ENCODE measurements around the gene GEMIN7. TPM values are rescaled to one million over a fixed set of nuclear protein-coding genes. Genes with fewer than 3 reads are reported as not detected.

GEMIN7 gene
- total and polyA plus RNA-seq, 4 experiments from 2014 or later = 15.9 to 75.3 (median 26.2) TPM

GRCh38 chr19:45070861-45071544 is 8.1 kb upstream of the GEMIN7 start:
- Mint-ChIP-seq H3K4me3 (no peak overlapping the region), H3K27me3 (no peaks in the 10 kb centered on the region), H3K27ac (peak overlapping the region in 1 of 7 donors; percentile 43), H3K4me1 (peaks cover 0 to 9% (median 4%) of the 10 kb centered on the region in 4 donors), H3K9me3 (no peaks in the 10 kb centered on the region), H3K36me3 (peaks cover 12 to 37% of the 10 kb centered on the region in 2 donors)
- ChIA-PET CTCF (ENCODE audit: partially characterized antibody) (no interaction called here), POLR2A (ENCODE audit: partially characterized antibody) (no interaction called here)
- peaks cover 12% of the 10 kb centered on the region for H3K4me1 ChIP-seq (ENCODE audit: insufficient read depth, low read length)
- H3K27ac ChIP-seq (ENCODE audit: low read depth, low read length) = no peak overlapping the region
- no peak overlapping the region for H3K4me3 ChIP-seq (ENCODE audit: low read length in 2 of 2)
- DNase-seq = peak in 1 of 5 donors; percentile 15
- no peaks in the 10 kb centered on the region for H3K9me3 ChIP-seq (ENCODE audit: control insufficient read depth in 1 of 2, low read length in 2 of 2)
- H3K27me3 ChIP-seq (ENCODE audit: insufficient read depth, low read length) = no peaks in the 10 kb centered on the region
- intact Hi-C loops (cut with micrococcal nuclease) = loop anchor here (10.0 kb wide), 1 partner anchor 116 kb away; the partner anchor contains the start of gene CLPTM1
- peaks cover 26% of the 10 kb centered on the region for H3K36me3 ChIP-seq (ENCODE audit: insufficient read depth, low read length)

- H3K4me3 Mint-ChIP-seq = no peak overlapping the region
- H3K4me1 Mint-ChIP-seq = peaks cover 1 to 11% (median 6%) of the 10 kb centered on the region in 4 donors
- peak overlapping the region in 1 of 7 donors; percentile 43 for H3K27ac Mint-ChIP-seq
- intact Hi-C loops (cut with micrococcal nuclease) = loop anchor here (10.0 kb wide), 1 partner anchor 117 kb away; the partner anchor contains the start of gene CLPTM1
- no peaks in the 10 kb centered on the region for H3K27me3 ChIP-seq (ENCODE audit: insufficient read depth, low read length)
- POLR2A ChIA-PET (ENCODE audit: partially characterized antibody) = no interaction called here
- no peaks in the 10 kb centered on the region for H3K9me3 ChIP-seq (ENCODE audit: control insufficient read depth in 1 of 2, low read length in 2 of 2)
- peaks cover 12 to 37% of the 10 kb centered on the region in 2 donors for H3K36me3 Mint-ChIP-seq
- H3K4me3 ChIP-seq (ENCODE audit: low read length in 2 of 2) = no peak overlapping the region
- CTCF ChIA-PET (ENCODE audit: partially characterized antibody) = interaction anchor here (0.8 kb wide), 1 partner anchor 15 kb away, joined by 3 read pairs; no protein-coding TSS in a partner anchor
- peaks cover 15% of the 10 kb centered on the region for H3K4me1 ChIP-seq (ENCODE audit: insufficient read depth, low read length)
- no peak overlapping the region for H3K27ac ChIP-seq (ENCODE audit: low read depth, low read length)
- peaks cover 26% of the 10 kb centered on the region for H3K36me3 ChIP-seq (ENCODE audit: insufficient read depth, low read length)
- no peaks in the 10 kb centered on the region for H3K9me3 Mint-ChIP-seq
- no peak for DNase-seq
- no peaks in the 10 kb centered on the region for H3K27me3 Mint-ChIP-seq
Observed at GRCh38 chr19:45071545-45071938, 7.5 kb upstream of the GEMIN7 start.

GRCh38 chr19:45071969-45072790 is 6.9 kb upstream of the GEMIN7 start:
- H3K36me3 ChIP-seq (ENCODE audit: insufficient read depth, low read length) = peaks cover 23% of the 10 kb centered on the region
- Mint-ChIP-seq H3K4me3 (peak overlapping the region in 1 of 8 donors; percentile 70), H3K27me3 (no peaks in the 10 kb centered on the region), H3K36me3 (peaks cover 12 to 32% of the 10 kb centered on the region in 2 donors), H3K4me1 (peaks cover 7 to 17% (median 12%) of the 10 kb centered on the region in 4 donors), H3K9me3 (no peaks in the 10 kb centered on the region), H3K27ac (peak overlapping the region in 5 of 7 donors; percentile 27 to 65 (median 53))
- intact Hi-C loops (cut with micrococcal nuclease) = loop anchor here (10.0 kb wide), 1 partner anchor 117 kb away; the partner anchor contains the start of gene CLPTM1
- no peak overlapping the region for H3K4me3 ChIP-seq (ENCODE audit: low read length in 2 of 2)
- DNase-seq = no peak
- CTCF ChIA-PET (ENCODE audit: partially characterized antibody) = interaction anchor here (0.8 to 1.7 kb wide), 3 partner anchors 12 to 15 kb away, joined by 3 to 5 read pairs (median 3); no protein-coding TSS in a partner anchor
- H3K27me3 ChIP-seq (ENCODE audit: insufficient read depth, low read length) = no peaks in the 10 kb centered on the region
- peaks cover 21% of the 10 kb centered on the region for H3K4me1 ChIP-seq (ENCODE audit: insufficient read depth, low read length)
- H3K9me3 ChIP-seq (ENCODE audit: control insufficient read depth in 1 of 2, low read length in 2 of 2) = no peaks in the 10 kb centered on the region
- no peak overlapping the region for H3K27ac ChIP-seq (ENCODE audit: low read depth, low read length)
- POLR2A ChIA-PET (ENCODE audit: partially characterized antibody) = interaction anchor here (0.7 kb wide), 2 partner anchors 10 to 99 kb away, joined by 3 read pairs; no protein-coding TSS in a partner anchor

GRCh38 chr19:45074744-45075300 is 4.2 kb upstream of the GEMIN7 start:
- peak in 1 of 5 donors; percentile 45 for DNase-seq
- no peaks in the 10 kb centered on the region for H3K27me3 Mint-ChIP-seq
- no peaks in the 10 kb centered on the region for H3K9me3 Mint-ChIP-seq
- no peaks in the 10 kb centered on the region for H3K9me3 ChIP-seq (ENCODE audit: control insufficient read depth in 1 of 2, low read length in 2 of 2)
- peaks cover 7 to 24% of the 10 kb centered on the region in 2 donors for H3K36me3 Mint-ChIP-seq
- H3K27ac Mint-ChIP-seq = peak overlapping the region; percentile 47 to 94 (median 71)
- no peaks in the 10 kb centered on the region for H3K27me3 ChIP-seq (ENCODE audit: insufficient read depth, low read length)
- H3K4me3 Mint-ChIP-seq = peak overlapping the region in 5 of 8 donors; percentile 34 to 73 (median 49)
- intact Hi-C loops (cut with micrococcal nuclease) = loop anchor here (5.0 to 10.0 kb wide), 2 partner anchors 73 to 120 kb away; partner anchors contain the start of genes CLPTM1 and RELB
- H3K4me1 ChIP-seq (ENCODE audit: insufficient read depth, low read length) = peaks cover 38% of the 10 kb centered on the region
- ChIA-PET CTCF (ENCODE audit: partially characterized antibody) (interaction anchor here (1.0 to 1.8 kb wide), 3 partner anchors 15 to 123 kb away, joined by 3 to 6 read pairs (median 3); no protein-coding TSS in a partner anchor), POLR2A (ENCODE audit: partially characterized antibody) (interaction anchor here (0.6 to 8.4 kb wide), 4 partner anchors 15 to 104 kb away, joined by 3 to 106 read pairs (median 4); partner anchors contain the start of genes BLOC1S3 and PPP1R37)
- H3K36me3 ChIP-seq (ENCODE audit: insufficient read depth, low read length) = peaks cover 8% of the 10 kb centered on the region
- peak overlapping the region; percentile 22 for H3K27ac ChIP-seq (ENCODE audit: low read depth, low read length)
- H3K4me3 ChIP-seq (ENCODE audit: low read length in 2 of 2) = no peak overlapping the region
- H3K4me1 Mint-ChIP-seq = peaks cover 16 to 38% (median 27%) of the 10 kb centered on the region in 4 donors

GRCh38 chr19:45075301-45076028 is 3.6 kb upstream of the GEMIN7 start:
- peaks cover 2% of the 10 kb centered on the region for H3K36me3 ChIP-seq (ENCODE audit: insufficient read depth, low read length)
- DNase-seq = peak in 4 of 5 donors; percentile 13 to 65 (median 22)
- peaks cover 44% of the 10 kb centered on the region for H3K4me1 ChIP-seq (ENCODE audit: insufficient read depth, low read length)
- intact Hi-C loops (cut with micrococcal nuclease) = loop anchor here (1.0 to 10.0 kb wide), 3 partner anchors 16 to 121 kb away; partner anchors contain the start of genes CLPTM1 and RELB
- H3K9me3 ChIP-seq (ENCODE audit: control insufficient read depth in 1 of 2, low read length in 2 of 2) = no peaks in the 10 kb centered on the region
- H3K4me1 Mint-ChIP-seq = peaks cover 18 to 43% (median 31%) of the 10 kb centered on the region in 4 donors
- peaks cover 2 to 17% of the 10 kb centered on the region in 2 donors for H3K36me3 Mint-ChIP-seq
- H3K4me3 Mint-ChIP-seq = peak overlapping the region; percentile 77 to 91 (median 78)
- peak overlapping the region; percentile 17 to 60 for H3K4me3 ChIP-seq (ENCODE audit: low read length in 2 of 2)
- ChIA-PET CTCF (ENCODE audit: partially characterized antibody) (interaction anchor here (1.0 to 1.8 kb wide), 2 partner anchors 16 to 86 kb away, joined by 3 to 6 read pairs; no protein-coding TSS in a partner anchor), POLR2A (ENCODE audit: partially characterized antibody) (interaction anchor here (1.0 to 8.4 kb wide), 3 partner anchors 16 to 103 kb away, joined by 3 to 106 read pairs (median 5); partner anchors contain the start of genes BLOC1S3 and PPP1R37)
- peak overlapping the region; percentile 8 to 85 (median 64) for H3K27ac Mint-ChIP-seq
- H3K27me3 ChIP-seq (ENCODE audit: insufficient read depth, low read length) = no peaks in the 10 kb centered on the region
- no peaks in the 10 kb centered on the region for H3K9me3 Mint-ChIP-seq
- no peaks in the 10 kb centered on the region for H3K27me3 Mint-ChIP-seq
- peak overlapping the region; percentile 56 for H3K27ac ChIP-seq (ENCODE audit: low read depth, low read length)
